ENCODE results near the gene ASIP.
"Not testable (repeated sequence)": the region's sequence is repeated elsewhere in the genome, so short reads cannot be mapped to it uniquely, and the experiment has no call there.

ASIP gene

GRCh38 chr20:34243377-34243776, 2.2 kb downstream of the ASIP start:
- no peak for DNase-seq

GRCh38 chr20:34246126-34246626, 5.0 kb downstream of the ASIP start:
- DNase-seq: no peak

- DNase-seq: no peak
Measured at GRCh38 chr20:34249291-34249690, 8.1 kb downstream of the ASIP start.

GRCh38 chr20:34250005-34250404, 8.8 kb downstream of the ASIP start:
- no peak for DNase-seq

GRCh38 chr20:34251619-34252018, 10.4 kb downstream of the ASIP start:
- no peak for DNase-seq

GRCh38 chr20:34252431-34253086, 11.3 kb downstream of the ASIP start:
- not testable (repeated sequence) for DNase-seq

- no peak for DNase-seq
Measured at GRCh38 chr20:34254979-34255378, 13.8 kb downstream of the ASIP start.

GRCh38 chr20:34256629-34257124, 15.5 kb downstream of the ASIP start:
- no peak for DNase-seq

- DNase-seq: no peak
Measured at GRCh38 chr20:34260208-34260942, 19.2 kb downstream of the ASIP start.

GRCh38 chr20:34262488-34263288, 21.5 kb downstream of the ASIP start:
- DNase-seq: no peak

- DNase-seq: not testable (repeated sequence)
Measured at GRCh38 chr20:34263468-34263867, 22.2 kb downstream of the ASIP start.

- DNase-seq: no peak
Measured at GRCh38 chr20:34264141-34264540, 22.9 kb downstream of the ASIP start.

GRCh38 chr20:34268145-34268544, 26.9 kb downstream of the ASIP start:
- DNase-seq: no peak

GRCh38 chr20:34268851-34269636, 27.8 kb downstream of the ASIP start:
- DNase-seq: no peak

GRCh38 chr20:34269996-34270627, 28.9 kb downstream of the ASIP start:
- DNase-seq: no peak

GRCh38 chr20:34271956-34272355, 30.7 kb downstream of the ASIP start:
- no peak for DNase-seq

GRCh38 chr20:34274694-34275093, 33.5 kb downstream of the ASIP start:
- DNase-seq: no peak

- no peak for DNase-seq
Measured at GRCh38 chr20:34281177-34281576, 40.0 kb downstream of the ASIP start.

GRCh38 chr20:34282041-34282440, 40.8 kb downstream of the ASIP start:
- no peak for DNase-seq

- DNase-seq: no peak
Measured at GRCh38 chr20:34283844-34284243, 42.6 kb downstream of the ASIP start.

- DNase-seq: no peak
Measured at GRCh38 chr20:34285450-34285849, 44.2 kb downstream of the ASIP start.

GRCh38 chr20:34287500-34287899, 46.3 kb downstream of the ASIP start:
- not testable (repeated sequence) for DNase-seq

Data from NCI-H187 (cell line).